Common myeloid progenitor, CD34-positive (primary cell): ENCODE data around the gene NFKBIL1. TPM values are rescaled to one million over a fixed set of nuclear protein-coding genes. Genes with fewer than 3 reads are reported as not detected.
"Not testable (repeated sequence)": the region's sequence is repeated elsewhere in the genome, so short reads cannot be mapped to it uniquely, and the experiment has no call there.

Experiments
- CTCF ChIA-PET: fragments of 350-600 bp; sonication (Branson Sonifier 250); formaldehyde crosslinking; loops from one replicate; lab custom pipeline; 2021; ENCODE audit warnings: antibody characterized with exemption; lab: Charles Lee
- POLR2A ChIA-PET: fragments of 350-600 bp; sonication (Branson Sonifier 250); formaldehyde crosslinking; loops from one replicate; lab custom pipeline; 2021; ENCODE audit warnings: antibody characterized with exemption; lab: Charles Lee
- DNase-seq, 3 donors: peaks; one replicate each; pipeline versions ENCODE4 v3.0.0 to v3.0.0-alpha.2; 2013
- H3K27ac ChIP-seq, 2 experiments: 1 replicate in 1 of 2; 2 replicates in 1 of 2; pipeline ENCODE4 v1.7.0; 2013; ENCODE audit warnings: inconsistent platforms in 2 of 2, low read length in 2 of 2, mild to moderate bottlenecking in 2 of 2, low read depth in 1 of 2, moderate library complexity in 1 of 2; ENCODE audit not compliant: severe bottlenecking in 2 of 2, insufficient read depth in 1 of 2, poor library complexity in 1 of 2
- H3K27me3 ChIP-seq, 5 experiments: replicated peaks in 2 of 5; 1 replicate in 3 of 5; 2 replicates in 2 of 5; pipeline versions ENCODE4 v1.6.1 to v1.7.0; 2013; ENCODE audit warnings: low read length in 4 of 5, mild to moderate bottlenecking in 2 of 5, moderate library complexity in 2 of 5, inconsistent platforms in 1 of 5; ENCODE audit not compliant: insufficient read depth in 5 of 5, control insufficient read depth in 4 of 5
- H3K36me3 ChIP-seq, 4 experiments: 1 replicate in 2 of 4; 2 replicates in 2 of 4; pipeline versions ENCODE4 v1.6.1 to v1.7.0; 2013; ENCODE audit warnings: low read length in 3 of 4, control low read depth in 1 of 4, mild to moderate bottlenecking in 1 of 4; ENCODE audit not compliant: control insufficient read depth in 4 of 4, insufficient read depth in 4 of 4
- H3K4me1 ChIP-seq, 4 experiments: 1 replicate in 3 of 4; 2 replicates in 1 of 4; pipeline versions ENCODE4 v1.6.1 to v1.7.1; 2013; ENCODE audit warnings: low read length in 3 of 4, mild to moderate bottlenecking in 3 of 4, control low read depth in 1 of 4, inconsistent platforms in 1 of 4, moderate library complexity in 1 of 4; ENCODE audit not compliant: control insufficient read depth in 4 of 4, insufficient read depth in 4 of 4; ENCODE audit errors: control extremely low read depth in 1 of 4
- H3K4me3 ChIP-seq, 7 experiments: 1 replicate in 4 of 7; 2 replicates in 3 of 7; pipeline versions ENCODE4 v1.5.1 to v1.7.0; 2013; ENCODE audit warnings: mild to moderate bottlenecking in 7 of 7, low read length in 6 of 7, moderate library complexity in 6 of 7, inconsistent platforms in 2 of 7, low read depth in 2 of 7, control low read depth in 1 of 7; ENCODE audit not compliant: insufficient read depth in 4 of 7, control insufficient read depth in 1 of 7; ENCODE audit errors: extremely low read depth in 1 of 7
- H3K9me3 ChIP-seq, 5 experiments: 1 replicate in 4 of 5; 2 replicates in 1 of 5; pipeline versions ENCODE4 v1.6.1 to v1.7.1; 2013; ENCODE audit warnings: low read length in 4 of 5, mild to moderate bottlenecking in 2 of 5, inconsistent platforms in 1 of 5, low read depth in 1 of 5, moderate library complexity in 1 of 5; ENCODE audit not compliant: control insufficient read depth in 4 of 5, insufficient read depth in 2 of 5; ENCODE audit errors: control extremely low read depth in 1 of 5
- WGBS: methylation state at CpG from one replicate; pipeline ENCODE4 v1.1.5; 2013; ENCODE audit not compliant: insufficient coverage; 5-methylcytosine and 5-hydroxymethylcytosine counted together
- polyA plus RNA-seq: library from polyadenylated mRNA; unstranded; fragments of 120-200 nt; gene quantifications from one replicate; pipeline ENCODE4 v1.2.1, GENCODE V29; 2013

The NFKBIL1 gene, protein sequence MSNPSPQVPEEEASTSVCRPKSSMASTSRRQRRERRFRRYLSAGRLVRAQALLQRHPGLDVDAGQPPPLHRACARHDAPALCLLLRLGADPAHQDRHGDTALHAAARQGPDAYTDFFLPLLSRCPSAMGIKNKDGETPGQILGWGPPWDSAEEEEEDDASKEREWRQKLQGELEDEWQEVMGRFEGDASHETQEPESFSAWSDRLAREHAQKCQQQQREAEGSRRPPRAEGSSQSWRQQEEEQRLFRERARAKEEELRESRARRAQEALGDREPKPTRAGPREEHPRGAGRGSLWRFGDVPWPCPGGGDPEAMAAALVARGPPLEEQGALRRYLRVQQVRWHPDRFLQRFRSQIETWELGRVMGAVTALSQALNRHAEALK
- polyA plus RNA-seq, result 20.1 TPM

GRCh38 chr6:31546958-31547726, at the start of gene NFKBIL1:
Gene NFKBIL1 (plus strand): TSS chr6:31547608. CDS start chr6:31547695, 87 bp downstream.
- WGBS, result under 1% methylated on average over 15 of the region's 25 CpGs
- DNase-seq, result peak; percentile 90 to 97 (median 91)
- ChIA-PET POLR2A (interaction anchor here (0.8 to 1.5 kb wide), 6 partner anchors 34 to 118 kb away, joined by 3 to 5 read pairs (median 3); partner anchors contain the start of genes C6orf47, GPANK1, LST1 and LTB), CTCF (interaction anchor here (0.7 to 24.7 kb wide), 13 partner anchors 12 to 183 kb away, joined by 3 to 557 read pairs (median 4); partner anchors contain the start of genes C6orf47, LST1, LTB and MICB)
- H3K36me3 ChIP-seq, result peaks cover 0 to 7% (median under 1%) of the 10 kb centered on the region in 4 experiments
- H3K4me3 ChIP-seq, result peak within 1 kb of the TSS in 6 of 7 experiments; percentile 60 to 81 (median 72)
- H3K9me3 ChIP-seq, result no peaks in the 10 kb centered on the region
- H3K27ac ChIP-seq, result peak within 1 kb of the TSS; percentile 74 to 91
- no peaks in the 10 kb centered on the region for H3K27me3 ChIP-seq
- peaks cover 9 to 49% (median 31%) of the 10 kb centered on the region in 4 experiments for H3K4me1 ChIP-seq

GRCh38 chr6:31498748-31499147, 48.7 kb upstream of the NFKBIL1 start:
- CTCF ChIA-PET, result no interaction called here
- no peaks in the 10 kb centered on the region for H3K36me3 ChIP-seq
- POLR2A ChIA-PET, result interaction anchor here (1.7 kb wide), 1 partner anchor 42 kb away, joined by 7 read pairs; the partner anchor contains the start of gene DDX39B
- peaks cover 9 to 34% (median 30%) of the 10 kb centered on the region in 4 experiments for H3K4me1 ChIP-seq
- peak overlapping the region in 6 of 7 experiments; percentile 15 to 77 (median 42) for H3K4me3 ChIP-seq
- H3K9me3 ChIP-seq, result no peaks in the 10 kb centered on the region
- no peaks in the 10 kb centered on the region for H3K27me3 ChIP-seq
- WGBS, result 27% methylated on average over 17 of the region's 21 CpGs
- DNase-seq, result no peak
- no peak overlapping the region for H3K27ac ChIP-seq

GRCh38 chr6:31499648-31500047, 47.8 kb upstream of the NFKBIL1 start:
- DNase-seq, H3K27ac ChIP-seq, H3K36me3 ChIP-seq, H3K4me3 ChIP-seq, H3K27me3 ChIP-seq, CTCF ChIA-PET, H3K9me3 ChIP-seq: not testable (repeated sequence)
- POLR2A ChIA-PET, result interaction anchor here (0.6 to 1.7 kb wide), 2 partner anchors 42 to 303 kb away, joined by 3 to 7 read pairs; partner anchors contain the start of gene DDX39B
- WGBS, result no CpG with 5 or more reads among the region's 2 CpGs
- peaks cover 9 to 34% (median 29%) of the 10 kb centered on the region in 4 experiments for H3K4me1 ChIP-seq

DNA sequence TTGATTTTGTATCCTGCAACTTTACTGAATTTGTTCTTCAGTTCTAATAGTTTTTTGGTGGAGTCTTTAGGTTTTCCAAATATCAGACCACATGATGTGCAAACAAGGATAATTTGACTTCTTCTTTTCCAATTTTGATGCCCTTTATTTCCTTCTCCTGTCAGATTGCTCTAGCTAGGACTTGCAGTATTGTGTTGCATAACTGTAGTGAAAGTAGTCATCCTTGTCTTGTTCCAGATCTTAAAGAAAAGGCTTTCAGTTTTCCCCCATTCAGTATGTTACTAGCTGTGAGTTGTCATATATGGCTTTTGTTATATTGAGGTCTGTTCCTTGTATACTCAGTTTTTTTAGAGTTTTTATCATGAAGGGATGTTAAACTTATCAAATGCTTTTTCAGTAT, 44.8 kb upstream of the NFKBIL1 start:
- H3K36me3 ChIP-seq, result peaks cover 4 to 21% (median 17%) of the 10 kb centered on the region in 4 experiments
- H3K27me3 ChIP-seq, result no peaks in the 10 kb centered on the region
- POLR2A ChIA-PET, result no interaction called here
- H3K4me1 ChIP-seq, result peaks cover 0 to 9% (median 7%) of the 10 kb centered on the region in 4 experiments
- no peak overlapping the region for H3K27ac ChIP-seq
- no peaks in the 10 kb centered on the region for H3K9me3 ChIP-seq
- DNase-seq, result no peak
- CTCF ChIA-PET, result interaction anchor here (1.5 kb wide), 1 partner anchor 22 kb away, joined by 4 read pairs; no protein-coding TSS in a partner anchor
- no peak overlapping the region for H3K4me3 ChIP-seq

DNA sequence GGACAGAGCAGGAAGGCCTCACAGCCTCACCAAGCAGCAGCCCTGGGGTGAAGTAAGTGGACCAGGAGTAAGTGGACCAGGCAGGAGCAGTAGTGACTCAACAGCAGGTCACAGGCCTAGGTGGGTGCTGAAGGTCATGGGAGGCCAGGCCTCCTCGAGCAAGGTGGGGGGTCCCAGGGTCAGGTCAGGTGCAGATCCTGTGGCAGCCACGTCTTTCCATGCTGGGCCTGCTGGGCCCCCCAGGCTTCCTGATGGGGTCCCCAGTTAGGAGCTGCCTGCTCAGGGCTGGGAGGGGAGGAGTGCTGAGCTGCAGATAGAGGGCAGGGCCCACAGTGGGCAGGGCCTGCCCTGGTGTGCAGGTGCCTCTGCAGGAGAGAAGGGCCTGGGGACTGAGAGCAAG, 38.4 kb upstream of the NFKBIL1 start:
- no CpG with 5 or more reads among the region's 2 CpGs for WGBS
- H3K27ac ChIP-seq, H3K27me3 ChIP-seq, DNase-seq, POLR2A ChIA-PET, H3K4me3 ChIP-seq, H3K4me1 ChIP-seq: not testable (repeated sequence)
- Histone ChIP-seq H3K9me3 (peaks cover 0 to 11% (median 0%) of the 10 kb centered on the region in 5 experiments), H3K36me3 (peaks cover 7 to 55% (median 44%) of the 10 kb centered on the region in 4 experiments)
- CTCF ChIA-PET, result interaction anchor here (1.0 kb wide), 1 partner anchor 11 kb away, joined by 3 read pairs; the partner anchor contains the start of gene MICB

- CTCF ChIA-PET, result no interaction called here
- no peak overlapping the region for H3K4me3 ChIP-seq
- H3K9me3 ChIP-seq, result peaks cover 0 to 11% (median 0%) of the 10 kb centered on the region in 5 experiments
- no peaks in the 10 kb centered on the region for H3K4me1 ChIP-seq
- WGBS, result 100% methylated on average over 3 of the region's 4 CpGs
- H3K27me3 ChIP-seq, result no peaks in the 10 kb centered on the region
- H3K27ac ChIP-seq, result no peak overlapping the region
- no peak for DNase-seq
- POLR2A ChIA-PET, result no interaction called here
- peaks cover 7 to 54% (median 44%) of the 10 kb centered on the region in 4 experiments for H3K36me3 ChIP-seq
Observed at GRCh38 chr6:31510007-31510406, 37.4 kb upstream of the NFKBIL1 start.
